Measurements from ENCODE around the gene PACRG.

Gene PACRG

DNA sequence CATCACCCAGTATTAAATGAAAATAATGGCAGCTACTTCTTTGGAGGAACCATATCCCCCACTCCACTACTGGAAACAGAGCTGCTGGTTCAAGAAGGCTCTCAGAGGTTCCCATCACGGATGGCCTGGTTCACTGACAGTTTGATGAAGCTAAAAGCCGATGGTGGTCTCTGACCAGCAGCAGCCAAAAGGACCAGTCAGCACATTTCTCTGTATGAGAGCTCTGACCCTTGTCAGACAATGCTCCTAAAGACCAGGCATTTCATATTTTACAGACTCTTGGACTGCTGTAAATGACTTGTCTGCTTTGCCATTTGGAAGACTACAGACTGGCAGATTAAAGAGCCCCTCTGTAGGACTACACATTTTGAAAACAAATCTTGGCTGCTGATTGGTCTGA, 16.8 kb upstream of the PACRG start:
- no peak for DNase-seq

DNA sequence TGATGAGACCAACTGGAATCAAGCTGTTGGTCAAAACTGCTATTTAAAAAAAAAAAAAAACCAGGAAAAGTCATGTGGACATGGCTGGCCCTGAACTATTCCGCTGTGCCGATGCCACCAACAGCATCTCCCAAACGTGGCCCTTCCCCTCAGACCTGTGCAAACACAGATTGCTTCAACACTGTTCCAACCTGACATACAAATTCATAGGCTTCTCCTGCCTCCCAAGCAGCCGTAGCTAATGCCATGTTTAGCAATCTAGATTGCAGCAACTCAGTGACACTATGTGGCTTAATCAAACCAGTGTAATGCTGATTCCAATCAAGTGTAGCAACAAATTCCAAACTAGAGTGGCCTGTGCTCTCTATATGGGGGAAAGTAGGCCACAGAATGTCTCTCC, 16.4 kb upstream of the PACRG start:
- no peak for DNase-seq

DNA sequence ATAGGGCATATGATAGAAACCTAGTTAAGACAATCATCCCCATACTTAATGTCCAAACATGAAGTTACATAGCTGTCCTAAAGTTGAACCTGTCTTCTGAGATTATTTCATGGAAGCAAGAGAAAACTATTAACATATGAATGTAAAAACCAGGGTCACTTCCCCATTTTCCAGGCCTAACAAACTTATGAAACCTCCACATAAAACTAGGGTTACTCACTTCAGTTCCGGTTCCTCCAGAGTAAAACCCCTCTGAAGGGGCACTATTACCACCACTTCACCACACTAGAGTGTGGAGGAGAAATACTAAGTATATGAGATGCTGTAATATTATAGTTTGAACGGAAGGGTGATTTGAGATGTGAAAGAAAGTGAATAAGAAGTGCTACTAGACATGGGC, 15.1 kb upstream of the PACRG start:
- no peak for DNase-seq

- no peak for DNase-seq
Observed at GRCh38 chr6:162713974-162714780, 13.6 kb upstream of the PACRG start.

DNA sequence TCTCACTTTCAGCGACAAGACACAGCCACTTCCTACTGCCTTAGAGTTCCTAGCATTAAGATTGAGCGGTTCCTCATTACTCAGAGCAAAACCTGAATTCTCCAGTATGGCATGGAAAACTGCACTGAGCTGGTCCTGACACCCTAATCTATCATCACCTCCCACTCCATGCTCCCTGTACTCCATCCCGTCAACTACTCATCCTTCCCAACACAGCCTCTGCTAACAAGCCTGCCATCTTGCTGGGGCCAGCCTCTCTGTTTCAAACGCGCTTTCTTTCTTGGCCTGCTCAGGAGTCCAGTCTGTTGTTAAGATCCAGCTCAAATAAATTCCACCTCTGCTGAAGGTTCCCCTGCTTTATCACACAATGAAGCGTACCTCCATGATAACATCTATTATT, 12.2 kb upstream of the PACRG start:
- DNase-seq: no peak

GRCh38 chr6:162719528-162719927, 8.2 kb upstream of the PACRG start:
- no peak for DNase-seq

DNA sequence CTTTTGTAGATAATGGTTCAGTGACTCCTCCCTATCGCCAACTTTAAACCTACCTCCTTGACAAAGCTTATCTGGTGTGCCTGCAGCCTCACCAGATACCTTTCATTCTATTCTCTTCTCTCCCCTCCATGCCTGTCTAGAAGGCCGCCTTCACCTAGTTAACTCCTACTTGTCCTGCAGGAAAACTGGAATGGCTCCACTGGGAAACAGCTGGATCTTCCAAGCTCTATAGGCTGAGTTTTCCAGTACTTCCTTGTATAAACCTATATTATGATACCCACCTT, 6.4 kb upstream of the PACRG start:
- DNase-seq: no peak

DNA sequence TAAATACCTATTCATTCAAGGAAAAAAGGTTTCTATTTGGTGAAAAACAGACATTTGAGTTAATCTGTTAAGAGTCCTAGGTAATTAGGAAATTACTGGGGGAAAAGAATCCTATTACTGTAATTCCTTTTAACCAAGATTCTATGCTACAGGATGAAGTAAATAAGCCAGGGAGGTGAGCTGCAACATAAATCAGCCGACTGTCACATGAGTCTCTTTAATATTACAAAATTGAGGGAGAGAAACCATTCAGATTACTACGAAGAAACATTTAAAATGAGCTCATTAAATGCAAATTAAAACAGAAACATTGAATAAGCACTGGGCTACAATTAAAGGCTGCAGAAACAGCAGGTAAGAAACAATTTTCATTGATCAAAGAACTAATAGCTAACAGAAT, 5.5 kb upstream of the PACRG start:
- DNase-seq: no peak

- no peak for DNase-seq
Observed at GRCh38 chr6:162722633-162723032, 5.1 kb upstream of the PACRG start.

GRCh38 chr6:162726947-162727321, 840 bp upstream of the PACRG start:
- no peak for DNase-seq

- DNase-seq: no peak
Observed at GRCh38 chr6:162728197-162728596, 423 bp downstream of the PACRG start.

GRCh38 chr6:162728706-162729105, 932 bp downstream of the PACRG start:
- no peak for DNase-seq

GRCh38 chr6:162730502-162730901, 2.7 kb downstream of the PACRG start:
- no peak for DNase-seq

DNA sequence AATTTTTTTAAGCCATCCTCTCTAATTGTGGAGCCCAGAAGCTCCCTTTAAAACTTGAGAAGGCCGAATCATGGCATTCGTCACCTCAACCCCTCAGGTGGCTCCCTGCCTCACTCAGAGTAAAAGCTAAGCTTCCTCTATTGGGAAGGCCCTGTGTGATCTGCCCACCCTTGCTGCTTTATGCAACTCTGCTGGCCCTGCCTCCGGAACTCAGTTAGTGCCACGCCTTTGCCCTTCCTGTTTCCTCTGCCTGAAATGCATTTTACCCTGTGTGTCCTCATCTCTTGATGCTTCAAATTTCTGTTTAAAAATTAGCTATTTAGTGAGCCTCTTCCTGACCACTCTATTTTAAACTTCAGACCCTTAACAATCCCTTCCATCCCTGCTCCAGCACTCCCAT, 5.7 kb downstream of the PACRG start:
- DNase-seq: no peak

- DNase-seq: no peak
Observed at GRCh38 chr6:162736961-162737360, 9.2 kb downstream of the PACRG start.

- DNase-seq: no peak
Observed at GRCh38 chr6:162750776-162751175, 23.0 kb downstream of the PACRG start.

- no peak for DNase-seq
Observed at GRCh38 chr6:162751211-162751859, 23.6 kb downstream of the PACRG start.

GRCh38 chr6:162753775-162754174, 26.0 kb downstream of the PACRG start:
- DNase-seq: no peak

DNA sequence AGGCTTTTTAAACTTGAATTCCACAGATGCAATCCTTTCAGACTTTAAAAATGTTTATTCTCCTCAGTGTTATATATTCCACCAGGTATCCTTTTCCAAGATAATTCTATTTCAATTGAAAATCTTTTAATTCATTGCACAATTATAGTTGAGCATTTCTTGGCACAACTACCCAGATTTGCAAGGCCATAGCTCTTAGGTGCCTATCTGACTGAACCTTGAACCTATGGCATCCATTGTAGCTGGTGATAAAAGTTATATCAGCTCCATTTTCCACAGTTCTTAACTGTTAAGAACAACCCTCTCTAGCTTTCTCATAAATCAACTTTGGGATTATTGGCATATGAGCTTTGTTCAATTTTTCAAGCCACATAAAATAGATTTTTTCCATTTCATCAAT, 42.4 kb downstream of the PACRG start:
- no peak for DNase-seq

DNA sequence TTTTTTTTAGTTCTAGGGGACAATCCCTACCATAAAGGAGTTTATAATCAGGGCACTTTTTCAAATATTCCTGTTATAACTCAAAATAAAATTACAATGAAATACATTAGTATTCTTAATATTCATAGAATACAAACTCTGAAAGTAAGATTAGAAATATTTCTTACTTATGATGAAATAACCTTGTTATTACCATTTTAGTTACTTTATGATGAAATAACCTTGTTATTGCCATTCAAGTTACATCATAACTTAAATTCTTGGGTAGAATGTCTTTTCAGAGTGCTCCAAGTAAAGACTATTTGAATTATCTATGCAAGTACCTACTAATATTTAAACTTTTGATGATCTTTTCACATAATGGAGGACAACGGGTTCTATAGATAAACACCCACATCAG, 43.2 kb downstream of the PACRG start:
- DNase-seq: no peak

GRCh38 chr6:162772466-162772865, 44.7 kb downstream of the PACRG start:
- DNase-seq: no peak

DNA sequence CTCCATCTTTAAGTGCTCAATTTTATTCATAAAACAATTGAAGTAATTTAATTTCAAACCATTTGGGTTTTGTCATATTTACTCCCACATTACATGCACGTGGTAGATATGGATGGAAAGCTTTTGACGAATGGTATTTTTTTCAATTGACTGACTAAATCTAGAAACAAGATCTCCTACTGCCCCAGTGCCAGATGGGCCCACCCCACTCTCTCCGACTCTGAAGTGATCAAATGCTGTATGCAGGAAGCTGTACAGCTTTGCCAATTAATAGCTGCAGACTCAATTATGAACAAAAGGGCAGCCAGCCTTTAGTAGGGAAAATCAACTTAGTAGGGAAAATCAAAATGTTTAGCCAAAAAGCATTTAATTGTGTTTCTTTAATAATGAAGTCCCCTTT, 46.2 kb downstream of the PACRG start:
- no peak for DNase-seq

GRCh38 chr6:162777091-162777490, 49.3 kb downstream of the PACRG start:
- DNase-seq: no peak

- no peak for DNase-seq
Observed at GRCh38 chr6:162778603-162779002, 50.8 kb downstream of the PACRG start.

- DNase-seq: no peak
Observed at GRCh38 chr6:162785632-162786242, 58.0 kb downstream of the PACRG start.
